NCI-H1105 treated with DMSO at 0.1 percent for 48 hours (cell line): ENCODE measurements around the gene GCK.
"Not testable (repeated sequence)": the region's sequence is repeated elsewhere in the genome, so short reads cannot be mapped to it uniquely, and the experiment has no call there.

Source experiments
- DNase-seq: peaks from one replicate; lab custom pipeline; 2025; lab: John Stamatoyannopoulos, UW

The GCK gene

DNA sequence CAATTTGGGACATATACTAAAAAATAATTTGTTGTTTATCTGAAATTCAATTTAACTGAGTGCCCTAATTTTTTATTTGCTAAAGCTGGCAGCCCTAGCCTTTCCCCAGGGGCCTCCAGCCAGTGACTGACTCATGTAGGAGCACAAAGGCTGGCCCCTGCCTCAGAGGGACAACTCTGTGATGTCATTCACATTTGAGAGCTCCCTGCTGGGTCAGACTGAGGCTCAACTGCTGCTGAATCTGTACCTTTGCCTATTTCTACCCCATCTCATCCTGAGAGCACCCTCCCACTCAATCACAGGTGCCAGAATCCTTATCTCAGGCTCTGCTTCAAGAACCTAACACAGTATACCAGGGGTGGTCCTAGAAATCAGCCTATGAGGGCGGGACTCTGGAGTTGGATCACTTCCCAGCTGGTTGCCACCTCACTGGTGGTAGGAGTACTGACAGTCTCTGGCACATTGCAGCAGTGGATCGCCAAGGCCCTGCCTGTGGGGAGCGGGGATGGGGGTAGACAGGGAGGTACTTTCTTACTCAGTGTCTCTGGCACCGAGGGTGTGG, 11.6 kb downstream of the GCK start:
- DNase-seq: no peak

DNA sequence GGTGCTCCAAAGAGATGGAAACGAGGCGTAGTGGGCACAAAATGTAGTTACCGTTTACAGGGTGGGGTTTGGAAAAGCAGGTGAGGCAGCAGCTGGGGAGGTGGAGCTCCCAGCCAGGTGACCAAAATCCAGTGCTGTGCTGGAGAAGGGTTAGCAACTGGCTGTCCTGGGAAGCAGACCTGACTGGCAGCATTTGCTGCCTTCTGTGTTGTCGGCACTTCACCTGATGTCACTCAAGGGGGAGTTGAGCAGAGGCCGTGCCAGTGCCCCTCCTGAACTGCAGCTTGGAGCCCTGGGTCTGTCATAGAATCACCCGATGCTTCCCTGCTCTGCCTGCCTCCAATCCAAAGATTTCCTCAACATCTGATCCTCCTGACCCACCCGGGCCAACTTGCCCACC, 12.8 kb downstream of the GCK start:
- no peak for DNase-seq

DNA sequence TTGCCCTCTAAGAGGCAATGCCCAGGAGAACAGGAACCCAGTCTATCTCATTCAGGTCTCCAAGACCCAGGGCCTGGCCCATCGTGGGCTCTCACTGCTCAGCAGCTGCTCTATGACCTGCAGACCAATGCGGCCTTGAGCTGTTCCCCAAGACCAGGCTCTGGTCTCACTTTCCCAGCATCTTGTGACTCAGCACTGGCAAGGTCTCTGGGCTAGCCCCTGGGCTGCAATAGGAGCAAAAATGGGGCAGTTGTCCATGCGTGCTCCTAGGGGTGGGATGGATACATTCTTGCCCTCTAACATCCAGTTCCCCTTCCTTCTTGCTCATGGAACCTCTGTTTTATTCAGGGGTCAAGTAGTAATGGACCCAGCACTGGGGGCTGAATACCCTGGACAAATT, 13.5 kb downstream of the GCK start:
- DNase-seq: no peak

DNA sequence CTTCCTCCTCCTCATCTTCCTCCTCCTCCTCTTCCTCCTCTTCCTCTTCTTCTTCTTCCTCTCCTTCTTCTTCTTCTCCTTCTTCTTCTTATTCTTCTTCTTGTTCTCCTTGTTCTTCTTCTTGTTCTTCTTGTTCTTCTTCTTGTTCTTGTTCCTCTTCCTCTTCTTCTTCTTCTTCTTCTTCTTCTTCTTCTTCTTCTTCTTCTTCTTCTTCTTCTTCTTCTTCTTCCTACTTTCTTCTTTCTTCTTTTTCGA, 14.6 kb downstream of the GCK start:
- DNase-seq: not testable (repeated sequence)

DNA sequence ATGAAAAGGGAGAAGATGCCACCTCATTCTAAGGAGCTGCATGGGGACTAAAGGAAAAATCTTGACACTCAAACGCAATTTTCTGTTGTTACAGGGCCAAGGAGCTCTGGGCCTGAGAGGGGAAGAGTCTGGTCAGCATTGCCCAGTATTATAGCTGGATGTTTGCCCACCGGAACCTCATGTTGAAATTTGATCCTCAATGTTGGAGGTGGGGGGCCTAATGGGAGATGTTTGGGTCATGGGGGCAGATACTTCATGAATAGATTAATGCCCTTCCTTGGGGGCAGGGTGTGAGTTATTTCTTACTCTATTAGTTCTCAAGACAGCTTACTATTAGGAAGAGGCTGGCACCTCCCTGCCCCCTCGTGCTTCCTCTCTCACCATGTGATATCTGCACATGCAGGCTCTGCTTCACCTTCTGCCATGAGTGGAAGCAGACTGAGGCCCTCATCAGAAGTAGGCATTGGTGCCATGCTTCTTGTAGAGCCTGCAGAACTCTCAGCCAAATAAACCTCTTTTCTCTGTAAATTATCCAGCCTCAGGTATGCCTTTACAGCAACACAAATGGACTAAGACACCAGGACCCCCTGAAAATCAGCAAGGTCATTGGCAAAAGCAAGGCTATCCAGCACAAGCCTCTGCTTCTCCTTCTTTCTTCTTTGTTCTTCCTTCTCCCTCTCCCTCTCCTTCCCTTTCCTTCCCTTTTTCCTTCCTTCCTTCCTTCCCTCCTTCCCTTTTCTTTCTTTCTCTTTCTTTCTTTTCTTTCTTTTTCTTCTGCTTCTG, 15.1 kb downstream of the GCK start:
- DNase-seq: no peak

DNA sequence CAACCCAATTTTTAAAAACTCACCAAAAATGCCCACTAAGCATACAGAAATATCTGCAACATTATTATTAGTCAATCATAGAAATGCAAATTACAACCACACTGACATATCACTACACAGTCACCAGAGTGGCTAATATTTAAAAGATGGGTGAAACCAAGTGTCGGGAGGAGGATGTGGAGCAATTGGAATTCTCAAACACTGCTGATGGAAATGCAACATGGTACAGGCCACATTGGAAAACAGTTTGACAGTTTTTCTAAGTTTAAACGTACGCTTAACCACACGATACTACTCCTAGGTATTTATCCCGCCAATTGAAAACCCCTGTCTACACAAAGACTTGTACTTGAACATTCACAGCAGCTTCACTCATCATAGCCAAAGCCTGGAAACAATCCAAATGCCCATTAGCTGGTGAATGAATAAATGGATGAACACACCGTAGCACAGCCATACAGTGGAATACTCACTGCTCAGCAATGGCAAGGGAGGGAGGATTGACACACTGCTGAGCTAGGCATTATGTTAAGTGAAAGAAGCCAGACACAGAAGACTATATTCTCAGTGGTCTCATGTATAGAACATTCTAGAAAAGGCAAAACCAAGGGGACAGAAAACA, 16.3 kb downstream of the GCK start:
- peak; percentile 81 for DNase-seq

DNA sequence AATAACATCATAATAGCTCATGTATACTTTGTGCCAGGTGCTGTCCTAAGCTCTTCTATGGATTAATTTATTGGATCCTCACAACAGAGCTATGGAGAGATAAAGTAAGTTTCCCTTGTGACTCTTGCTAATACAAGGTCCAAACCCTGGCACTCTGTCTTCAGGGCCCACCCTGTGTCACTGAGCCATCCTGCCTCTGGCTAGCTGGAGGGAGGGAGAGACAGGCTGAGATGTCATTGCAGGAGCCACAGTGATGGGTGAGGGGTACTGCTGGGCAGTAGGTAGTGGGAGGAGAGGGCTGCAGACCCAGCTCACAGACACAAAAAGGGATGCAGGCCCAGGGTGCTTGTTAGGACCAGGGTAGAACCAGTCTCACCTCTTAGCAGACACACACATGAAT, 16.9 kb downstream of the GCK start:
- no peak for DNase-seq

DNA sequence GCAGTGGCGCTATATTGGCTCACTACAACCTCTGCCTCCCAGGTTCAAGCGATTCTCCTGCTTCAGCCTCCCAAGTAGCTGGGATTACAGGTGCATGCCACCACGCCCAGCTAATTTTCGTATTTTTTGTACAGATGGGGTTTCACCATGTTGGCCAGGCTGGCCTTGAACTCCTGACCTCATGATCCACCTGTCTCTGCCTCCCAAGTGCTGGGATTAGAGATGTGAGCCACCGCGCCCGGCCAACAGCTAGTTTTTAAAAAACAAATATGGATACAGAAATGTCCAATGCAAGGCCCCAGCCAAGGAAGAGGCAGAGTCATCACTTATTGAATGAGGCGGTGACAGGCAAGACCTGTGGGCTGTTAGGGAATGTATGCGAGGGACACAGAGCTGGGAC, 17.3 kb downstream of the GCK start:
- not testable (repeated sequence) for DNase-seq

DNA sequence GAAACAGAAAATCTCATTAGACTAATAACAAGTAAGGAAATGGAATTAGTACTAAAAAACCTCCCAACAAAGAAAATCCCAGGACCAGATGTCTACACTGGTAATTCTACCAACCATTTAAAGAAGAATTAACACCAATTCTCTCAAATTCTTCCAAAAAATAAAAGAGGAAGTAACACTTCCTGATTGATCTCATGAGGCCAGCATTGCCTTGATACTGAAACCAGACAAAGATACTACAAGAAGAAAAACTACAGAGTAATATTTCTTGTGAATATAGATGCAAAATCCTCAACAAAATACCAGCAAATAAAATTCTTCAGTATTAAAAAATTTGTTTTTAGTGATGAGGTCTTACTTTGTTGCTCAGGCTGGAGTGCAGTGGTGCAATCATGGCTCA, 21.3 kb downstream of the GCK start:
- DNase-seq: no peak

DNA sequence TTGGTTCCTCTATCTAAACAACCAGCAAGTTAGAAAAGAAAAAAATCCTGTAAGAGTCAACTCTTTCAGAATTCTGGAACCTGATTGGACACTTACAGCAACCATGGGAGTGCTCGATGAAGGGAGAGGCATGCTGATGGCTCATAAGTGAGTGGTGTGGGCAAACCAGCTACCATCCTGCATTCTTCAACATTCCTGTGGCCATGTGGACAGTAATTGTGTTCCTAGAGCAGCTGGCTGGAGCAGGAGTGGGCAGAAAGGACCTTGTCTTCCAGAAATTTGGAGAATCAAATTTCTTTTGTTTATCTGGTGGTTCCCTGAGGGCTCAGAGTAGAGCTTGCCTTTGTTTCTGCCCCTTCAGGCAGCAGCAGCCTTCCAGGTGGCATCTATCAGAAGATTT, 25.6 kb downstream of the GCK start:
- DNase-seq: no peak

DNA sequence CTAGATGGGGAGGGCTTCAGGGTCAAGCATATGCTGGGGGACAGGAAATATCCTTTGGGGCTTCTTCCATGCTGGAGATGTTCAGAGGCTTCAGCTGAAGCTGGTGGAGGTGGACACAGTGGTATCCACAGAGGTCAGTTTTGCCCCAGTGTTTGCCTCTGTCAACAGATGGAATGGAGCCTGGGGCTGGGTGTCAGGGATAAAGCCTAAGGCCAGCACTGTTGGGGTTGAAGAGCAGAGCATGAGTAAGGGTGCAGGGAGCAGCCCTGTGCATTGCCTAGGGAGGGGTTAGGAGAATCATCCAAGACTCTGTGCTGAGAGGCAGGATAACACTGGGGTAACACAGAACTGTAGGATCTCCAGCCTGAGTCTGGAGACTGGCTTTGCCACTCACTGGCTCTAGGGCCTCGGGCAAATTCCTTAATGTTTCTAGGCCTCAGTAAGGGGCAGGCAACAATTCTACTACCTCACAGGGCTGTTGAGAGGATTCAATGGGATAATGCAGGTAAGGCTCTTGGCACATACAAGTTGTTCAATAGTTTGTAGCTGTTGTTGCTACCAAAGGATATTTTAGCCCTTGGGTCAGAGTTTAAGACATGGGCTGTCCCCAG, 26.3 kb downstream of the GCK start:
- DNase-seq: no peak

DNA sequence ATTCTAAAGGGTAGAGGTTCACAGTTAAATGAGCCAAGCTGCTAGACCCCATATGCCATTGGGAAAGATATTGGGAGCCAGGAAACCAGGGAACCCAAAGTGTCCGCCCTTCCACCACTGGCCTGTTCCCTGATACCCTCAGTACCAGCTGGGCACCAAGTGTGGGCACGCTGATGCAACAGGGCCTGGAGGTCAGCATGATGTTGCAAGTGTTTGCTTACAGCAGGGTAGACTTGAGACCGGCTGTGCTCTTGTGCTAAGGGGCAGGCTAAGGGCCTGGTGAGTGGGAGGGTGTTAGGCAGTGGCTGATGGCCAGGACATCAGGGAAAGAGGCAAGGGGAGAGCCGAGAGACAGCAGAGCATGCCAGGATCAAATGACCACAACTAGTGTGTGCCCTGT, 27.1 kb downstream of the GCK start:
- DNase-seq: no peak

DNA sequence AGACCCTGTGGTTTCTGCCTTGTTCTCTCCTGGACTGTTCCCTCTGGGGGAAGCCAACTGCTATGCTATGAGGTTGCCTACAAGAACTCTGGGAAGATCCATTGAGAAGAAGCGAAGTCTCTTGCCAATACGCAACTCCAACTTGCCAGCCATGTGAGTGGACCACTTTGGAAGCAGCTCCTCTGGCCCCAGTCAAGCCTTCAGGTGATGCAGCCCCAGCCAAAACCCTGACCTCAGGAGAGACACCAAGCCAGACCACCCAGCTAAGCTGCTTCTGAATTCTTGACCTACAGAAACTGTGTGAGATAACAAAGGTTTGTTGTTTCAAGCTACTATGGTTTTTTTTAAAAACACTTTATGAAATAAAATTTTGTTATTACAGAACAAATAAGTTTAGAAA, 27.9 kb downstream of the GCK start:
- no peak for DNase-seq

DNA sequence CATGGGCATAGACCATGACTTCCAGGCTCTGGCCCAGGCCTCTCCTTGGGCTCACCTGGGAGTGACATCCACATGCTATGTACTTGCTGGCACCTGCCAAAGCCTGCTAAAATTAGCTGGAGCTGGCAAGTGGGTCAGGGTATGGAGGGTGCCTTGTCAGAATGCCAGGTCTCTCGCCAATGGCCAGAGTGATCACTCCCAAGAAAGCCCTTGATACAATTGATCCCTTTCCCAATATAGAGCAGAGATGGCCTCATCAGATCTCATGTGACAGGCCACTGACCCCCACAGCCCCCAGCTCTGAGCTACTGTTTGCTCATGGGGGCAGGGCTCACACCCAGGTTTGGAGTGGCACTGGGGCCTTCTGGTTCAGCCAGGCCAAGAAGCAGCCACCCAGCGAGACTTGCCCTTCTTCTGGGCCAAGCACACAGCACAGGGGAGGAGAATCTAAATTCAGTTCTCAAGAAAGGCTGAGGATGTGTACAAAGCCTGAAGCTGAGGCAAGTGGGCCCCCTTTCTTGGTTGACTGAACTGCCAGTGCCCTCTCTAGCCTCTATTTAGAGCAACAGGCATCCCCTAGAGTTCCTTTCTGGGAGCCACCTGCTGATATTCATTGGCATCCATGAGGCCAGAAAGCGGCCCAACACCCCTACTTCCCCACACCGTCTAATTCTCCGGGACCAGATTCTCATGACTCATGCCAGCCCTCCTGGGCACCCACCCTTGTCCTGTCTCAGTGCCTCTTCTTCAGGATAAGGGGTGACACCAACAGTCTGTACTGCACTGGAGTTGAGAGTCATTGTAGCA, 29.2 kb downstream of the GCK start:
- no peak for DNase-seq

DNA sequence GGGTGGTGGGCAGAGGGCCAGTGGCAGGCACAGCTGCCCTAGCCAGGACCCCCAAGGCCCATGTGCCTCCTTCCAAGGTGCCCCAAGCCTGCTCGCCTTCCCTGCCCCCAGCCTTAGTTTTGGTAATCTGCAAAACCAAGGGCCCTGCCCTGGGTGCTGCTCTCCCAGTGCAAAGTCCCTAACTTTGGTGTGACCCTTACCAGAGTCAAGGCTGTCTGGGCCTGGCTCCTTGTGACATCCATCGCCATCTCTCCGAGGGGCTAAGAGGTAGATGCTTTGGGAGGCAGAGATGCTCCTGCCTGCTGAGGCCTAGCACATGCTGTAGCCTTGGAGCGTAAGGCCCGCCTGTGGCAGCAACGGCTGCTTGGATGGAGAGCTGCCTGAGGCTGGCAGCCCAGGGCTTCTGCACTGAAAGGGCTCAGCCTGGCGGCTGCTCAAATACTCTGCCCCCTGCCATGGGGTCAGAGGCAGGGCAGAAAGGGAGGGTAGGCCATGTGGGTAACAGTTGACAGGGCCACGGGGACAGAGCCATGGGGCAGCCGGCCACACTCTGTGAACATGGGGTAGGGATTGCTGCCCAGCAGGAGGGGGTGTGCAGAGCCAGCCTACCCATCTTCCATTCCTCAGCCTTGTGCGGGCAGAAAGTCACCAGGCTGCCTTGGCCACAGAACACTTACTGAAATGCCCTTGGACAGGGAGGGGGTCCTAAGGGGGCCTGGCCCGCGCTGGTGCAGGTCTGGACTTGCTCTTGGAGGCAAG, 30.2 kb downstream of the GCK start:
- DNase-seq: no peak

DNA sequence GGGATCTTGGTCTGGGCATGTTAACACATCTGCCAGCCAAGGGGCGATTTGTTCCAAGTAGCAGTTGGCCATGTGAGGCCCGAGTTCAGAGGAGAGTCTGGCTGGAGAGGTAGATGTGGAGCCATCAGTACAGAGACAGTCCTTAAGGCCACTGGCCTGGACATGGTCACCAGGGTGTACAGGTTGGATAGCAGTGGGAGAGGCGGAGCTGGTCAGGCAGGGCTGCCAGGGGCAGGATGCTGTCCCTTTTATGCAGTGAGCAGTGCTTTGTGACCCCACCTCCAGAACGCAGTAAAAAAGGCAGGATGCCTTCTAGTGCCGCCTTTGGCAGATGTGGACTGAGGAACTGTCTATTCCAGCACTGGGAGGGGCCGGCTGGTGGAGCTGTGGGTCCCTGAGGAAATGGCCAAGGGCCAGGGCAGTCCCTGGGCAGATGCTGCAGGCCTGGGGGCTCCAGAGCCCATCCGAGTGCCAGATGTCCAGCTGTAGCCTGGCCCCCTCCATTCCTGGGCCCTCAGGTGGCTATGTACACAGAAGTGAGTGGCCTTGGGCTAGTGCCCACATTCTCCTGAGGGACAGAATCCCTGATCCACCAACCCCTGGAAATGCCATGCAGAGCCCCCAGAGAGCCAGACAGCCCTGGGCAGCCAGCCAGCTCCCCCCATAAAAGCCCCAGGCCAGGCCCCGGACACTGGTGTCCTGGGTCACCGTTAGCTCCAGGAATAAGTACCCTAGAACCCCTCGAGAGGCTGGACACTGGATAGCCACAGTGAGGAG, 31.0 kb downstream of the GCK start:
- DNase-seq: no peak

DNA sequence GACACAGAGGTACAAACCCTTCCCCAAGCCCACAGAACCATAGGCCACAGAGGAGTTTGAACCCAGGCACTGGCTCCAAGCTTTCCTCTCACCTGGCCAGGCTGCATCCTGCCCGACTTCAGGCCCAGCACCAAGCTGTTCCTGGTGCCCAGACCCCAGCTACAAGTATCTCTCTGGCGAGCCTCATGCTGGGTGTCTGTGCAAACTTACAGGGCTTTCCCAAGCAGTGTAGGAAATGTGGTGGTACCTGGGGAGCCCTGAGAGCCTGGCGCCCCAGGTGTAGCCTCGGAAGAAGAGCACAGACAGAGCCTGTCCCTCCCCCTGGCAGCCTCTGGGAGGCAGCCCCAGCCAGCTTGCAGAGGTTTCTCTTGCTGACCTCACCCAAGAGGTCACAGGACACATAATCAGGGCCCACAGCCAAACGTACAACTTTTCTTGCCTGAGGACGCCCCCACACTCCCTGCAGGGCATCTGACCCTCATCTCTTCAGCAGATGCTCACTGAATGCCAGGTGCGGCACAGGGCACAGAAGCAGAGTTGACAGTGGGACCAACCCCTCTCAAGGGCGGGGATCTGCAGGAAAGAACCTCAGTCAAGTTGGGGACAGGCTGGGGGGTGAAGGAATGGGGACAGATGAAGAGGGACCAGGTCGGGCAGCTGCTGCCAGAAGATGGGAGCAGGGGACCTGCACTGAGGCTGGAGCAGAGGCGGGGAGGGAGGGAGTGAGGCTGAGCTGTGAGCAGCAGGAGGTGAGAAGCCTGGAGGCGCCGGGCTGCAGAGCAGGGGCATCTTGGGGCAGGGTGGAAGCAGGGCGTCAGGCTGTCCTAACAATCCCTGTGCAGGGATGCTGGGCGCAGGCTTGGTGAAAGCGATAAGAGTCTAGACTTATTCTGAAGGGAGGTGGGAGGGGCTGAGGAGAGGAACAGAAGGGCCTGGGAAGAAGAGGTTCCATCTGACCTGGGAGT, 31.8 kb downstream of the GCK start:
- DNase-seq: no peak

DNA sequence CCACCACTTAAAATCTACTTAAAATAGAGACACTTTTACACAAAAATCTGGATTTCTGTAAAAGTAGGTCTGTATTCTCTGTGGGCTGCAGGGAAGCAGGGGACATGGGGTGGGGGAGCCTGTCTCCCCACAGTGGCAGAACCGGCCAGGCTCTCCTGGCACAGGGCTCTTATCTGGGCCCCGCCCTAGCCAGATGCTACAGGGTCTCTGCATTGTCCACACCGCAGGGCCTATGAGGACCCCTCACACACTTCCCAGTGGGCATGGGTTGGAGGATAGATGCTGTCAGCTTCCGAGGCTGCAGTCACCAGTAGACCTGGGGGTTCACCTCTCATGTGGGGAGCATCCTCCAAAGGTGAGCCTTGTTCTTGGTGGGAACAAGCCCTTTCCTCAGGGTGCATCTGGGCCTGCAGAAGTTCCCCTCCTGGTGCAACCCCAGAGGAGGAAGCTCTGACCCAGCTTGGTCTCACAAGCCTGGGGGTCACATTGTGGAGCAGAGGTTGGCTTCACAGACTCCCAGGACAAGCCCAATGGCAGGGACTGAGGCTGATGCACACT, 32.7 kb downstream of the GCK start:
- no peak for DNase-seq
